Activated CD4-positive, alpha-beta memory T cell treated with anti-CD3 and anti-CD28 coated beads for 36 hours (primary cell): ENCODE measurements around the gene PPARG. TPM values are rescaled to one million over a fixed set of nuclear protein-coding genes. Genes with fewer than 3 reads are reported as not detected.
"Not testable (repeated sequence)": the region's sequence is repeated elsewhere in the genome, so short reads cannot be mapped to it uniquely, and the experiment has no call there.

Source experiments
- CTCF ChIA-PET: fragments of 350-600 bp; sonication (Branson Sonifier 250); formaldehyde crosslinking; loops from one replicate; lab custom pipeline; 2021; ENCODE audit warnings: antibody characterized with exemption, inconsistent platforms; lab: Charles Lee
- POLR2A ChIA-PET: fragments of 350-600 bp; sonication (Branson Sonifier 250); formaldehyde crosslinking; loops from one replicate; lab custom pipeline; 2021; ENCODE audit warnings: antibody characterized with exemption; lab: Charles Lee
- DNase-seq: peaks from one replicate; pipeline ENCODE4 v3.0.0-alpha.2; 2020
- H3K27ac Mint-ChIP-seq: one replicate; pipeline ENCODE4 v1.8.0; 2021; ENCODE audit warnings: mixed read lengths
- H3K27me3 Mint-ChIP-seq: one replicate; pipeline ENCODE4 v1.8.0; 2021; ENCODE audit warnings: mixed read lengths
- H3K36me3 Mint-ChIP-seq: one replicate; pipeline ENCODE4 v1.8.0; 2021; ENCODE audit warnings: mixed read lengths
- H3K4me1 Mint-ChIP-seq: one replicate; pipeline ENCODE4 v1.8.0; 2021; ENCODE audit warnings: low read depth, mixed read lengths
- H3K4me3 Mint-ChIP-seq: one replicate; pipeline ENCODE4 v1.8.0; 2021; ENCODE audit warnings: mild to moderate bottlenecking, mixed read lengths
- H3K9me3 Mint-ChIP-seq: one replicate; pipeline ENCODE4 v1.8.0; 2021; ENCODE audit warnings: mixed read lengths
- intact Hi-C: fragments of 100-400 bp; cut with micrococcal nuclease; formaldehyde crosslinking; loops from one replicate; pipeline ENCODE4 v1.15.1; 2023
- total RNA-seq, 2 experiments: library from RNA; stranded (reverse); gene quantifications; one replicate each; pipeline ENCODE4 v1.2.3, GENCODE V29; 2021

The PPARG gene
- total RNA-seq: 1 to 10 TPM; 2.7 TPM

DNA sequence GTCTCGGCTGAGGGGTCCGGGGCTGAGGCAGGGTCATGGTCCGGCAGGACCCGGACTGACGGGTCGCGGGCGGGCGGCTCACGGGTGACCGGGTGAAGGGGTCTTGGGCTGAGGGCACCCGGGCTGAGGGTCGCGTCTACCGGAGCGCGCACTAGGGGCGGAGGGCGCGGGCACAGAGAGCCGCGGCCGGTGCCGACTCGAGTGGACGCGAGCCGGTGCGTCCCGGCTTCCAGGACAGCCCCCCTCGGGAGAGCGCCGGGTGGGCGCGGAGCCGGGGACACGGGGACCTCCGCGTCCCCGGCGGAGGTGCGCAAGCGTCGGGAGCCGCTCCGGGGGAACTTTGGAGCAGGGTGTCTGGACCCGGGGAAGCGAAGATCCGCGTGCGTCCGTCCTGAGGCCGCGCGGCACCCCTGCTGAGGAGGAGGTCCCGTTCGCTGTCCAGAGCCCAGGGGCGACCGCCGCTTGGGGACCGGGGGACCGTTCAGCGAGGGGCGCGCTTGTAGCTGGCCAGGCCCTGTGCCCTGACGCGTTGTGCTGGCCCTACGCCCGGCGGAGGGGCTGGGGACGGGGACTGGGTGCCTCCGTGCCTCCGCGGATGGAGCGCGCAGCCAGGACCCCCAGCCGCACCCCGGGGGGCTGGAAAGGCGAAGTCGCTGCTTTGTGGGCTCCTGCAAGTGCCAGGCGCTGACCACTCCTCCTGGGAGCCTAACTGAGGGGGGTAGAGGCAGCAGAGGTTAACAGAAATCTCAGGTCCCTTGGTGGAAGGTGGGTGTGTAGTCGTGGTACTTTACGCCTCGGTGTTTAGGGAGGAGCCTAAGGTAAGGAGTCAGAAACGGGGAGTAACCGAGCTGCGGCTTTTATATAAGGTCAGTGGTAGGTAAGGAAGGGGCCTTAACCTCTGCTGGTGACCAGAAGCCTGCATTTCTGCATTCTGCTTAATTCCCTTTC is at the start of gene PPARG:
Gene PPARG (plus strand): TSS at position 889 of the 948 bp plus-strand sequence. CDS start 90,642 bp downstream, outside the sequence.
- H3K36me3 Mint-ChIP-seq: no peaks in the 10 kb centered on the region
- peak within 1 kb of the TSS; percentile 43 for H3K4me3 Mint-ChIP-seq
- ChIA-PET CTCF (interaction anchor here (1.2 kb wide), 2 partner anchors 191 to 265 kb away, joined by 3 read pairs; no protein-coding TSS in a partner anchor), POLR2A (no interaction called here)
- no peak for DNase-seq
- no peaks in the 10 kb centered on the region for H3K9me3 Mint-ChIP-seq
- peaks cover 46% of the 10 kb centered on the region for H3K27me3 Mint-ChIP-seq
- intact Hi-C loops: loop anchor here (5.0 kb wide), 2 partner anchors 151 to 184 kb away; no protein-coding TSS in a partner anchor
- H3K4me1 Mint-ChIP-seq: peaks cover 10% of the 10 kb centered on the region
- no peak within 1 kb of the TSS for H3K27ac Mint-ChIP-seq

DNA sequence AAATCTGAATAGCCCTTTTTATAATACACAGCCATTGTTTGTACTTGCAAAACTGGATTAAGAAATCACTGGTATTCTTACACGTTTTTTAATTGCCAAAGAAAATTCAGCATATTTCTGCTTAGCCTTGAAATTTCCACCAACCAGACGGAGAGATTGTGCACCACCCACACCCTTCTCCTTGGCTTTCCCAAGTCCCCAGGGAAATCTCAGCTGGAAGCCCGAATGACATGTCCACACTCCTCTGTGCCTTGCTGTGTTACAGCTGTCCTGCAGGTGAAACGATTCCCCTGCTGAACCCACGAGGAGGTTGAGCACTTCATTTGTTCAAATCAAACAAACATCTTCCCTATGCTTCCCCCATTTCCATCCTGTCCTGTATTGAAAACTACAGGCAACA is 49.6 kb upstream of the PPARG start:
- intact Hi-C loops: no loop called here
- POLR2A ChIA-PET: no interaction called here
- Mint-ChIP-seq H3K27me3 (peaks cover 11% of the 10 kb centered on the region), H3K36me3 (no peaks in the 10 kb centered on the region), H3K27ac (no peak overlapping the region), H3K4me1 (no peaks in the 10 kb centered on the region), H3K4me3 (no peak overlapping the region), H3K9me3 (no peaks in the 10 kb centered on the region)
- CTCF ChIA-PET: no interaction called here
- DNase-seq: no peak

DNA sequence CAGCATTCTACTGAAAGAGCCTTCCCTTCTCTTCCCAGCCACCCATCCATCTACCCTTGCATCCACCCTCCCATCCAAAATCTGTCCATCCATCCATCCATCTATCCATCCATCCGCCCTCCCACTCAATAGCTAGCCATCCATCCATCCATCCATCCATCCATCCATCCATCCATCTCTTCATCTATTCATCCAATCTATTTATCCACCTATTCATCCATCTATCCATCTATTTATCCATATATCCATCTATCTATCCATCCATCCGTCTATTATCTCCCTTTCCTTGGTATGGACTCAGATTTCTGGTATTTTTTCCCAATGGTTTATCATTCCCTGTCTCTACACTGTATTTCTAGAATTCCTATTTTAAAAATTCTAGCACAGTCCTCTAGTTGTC is 46.1 kb upstream of the PPARG start:
- Mint-ChIP-seq H3K36me3 (no peaks in the 10 kb centered on the region), H3K9me3 (no peaks in the 10 kb centered on the region), H3K27me3 (peaks cover 20% of the 10 kb centered on the region), H3K27ac (no peak overlapping the region), H3K4me1 (no peaks in the 10 kb centered on the region), H3K4me3 (no peak overlapping the region)
- intact Hi-C loops: no loop called here
- DNase-seq: no peak
- ChIA-PET POLR2A (no interaction called here), CTCF (no interaction called here)

DNA sequence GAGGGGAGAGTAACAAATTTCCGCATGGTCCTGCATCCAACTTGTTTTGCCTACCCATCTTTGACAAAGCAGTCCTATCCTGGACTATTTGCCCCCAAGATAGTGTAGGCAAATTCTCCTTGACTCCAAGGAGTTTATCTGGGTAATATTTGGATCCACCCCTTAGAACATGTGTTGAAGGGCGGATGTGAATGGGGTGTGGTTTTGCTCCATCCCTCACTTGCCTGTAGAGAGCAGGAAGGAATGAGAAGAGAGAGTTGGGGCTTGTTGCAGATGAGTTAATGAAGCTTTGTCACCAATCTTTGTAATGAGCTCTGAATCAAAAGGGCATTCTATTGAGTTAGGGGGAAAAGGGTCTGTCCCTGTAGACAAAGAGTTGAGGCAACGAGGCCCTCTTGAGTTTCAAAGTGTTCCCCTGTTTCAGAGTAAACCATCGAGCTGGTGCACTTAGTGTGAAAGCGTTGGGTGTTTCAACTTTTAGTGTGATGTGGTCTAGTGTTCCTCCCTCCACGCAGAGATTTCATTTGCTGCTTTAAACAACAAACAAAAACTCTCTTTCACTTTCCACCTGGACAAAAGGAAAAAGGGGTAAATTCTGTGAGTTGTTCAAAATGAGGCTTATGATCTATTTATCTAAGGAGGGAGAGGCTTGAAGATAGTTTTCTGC is 42.2 kb upstream of the PPARG start:
- H3K27me3 Mint-ChIP-seq: peaks cover 26% of the 10 kb centered on the region
- H3K27ac Mint-ChIP-seq: no peak overlapping the region
- intact Hi-C loops: no loop called here
- peaks cover 14% of the 10 kb centered on the region for H3K9me3 Mint-ChIP-seq
- POLR2A ChIA-PET: no interaction called here
- no peaks in the 10 kb centered on the region for H3K36me3 Mint-ChIP-seq
- no peaks in the 10 kb centered on the region for H3K4me1 Mint-ChIP-seq
- CTCF ChIA-PET: no interaction called here
- DNase-seq: no peak
- H3K4me3 Mint-ChIP-seq: no peak overlapping the region

DNA sequence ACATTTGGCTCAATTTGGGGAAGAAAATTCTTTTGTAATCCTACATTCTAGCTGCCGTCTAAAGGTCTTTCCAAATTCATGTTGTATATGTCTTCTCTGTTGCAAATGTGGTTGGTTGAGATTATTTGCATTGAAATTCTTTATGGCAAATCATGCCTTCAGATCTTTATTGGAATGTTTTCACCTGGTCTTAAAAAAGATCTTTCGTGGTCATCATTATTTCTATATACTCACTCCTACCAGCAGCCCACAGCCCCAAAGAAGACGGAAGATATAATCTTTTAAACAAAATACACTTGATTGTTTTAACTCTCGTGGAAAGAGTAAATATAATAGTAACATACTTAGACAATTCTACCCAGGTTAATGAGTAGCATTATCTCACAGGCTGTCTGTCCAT is 41.5 kb upstream of the PPARG start:
- H3K4me3 Mint-ChIP-seq: no peak overlapping the region
- H3K27me3 Mint-ChIP-seq: peaks cover 26% of the 10 kb centered on the region
- ChIA-PET CTCF (no interaction called here), POLR2A (no interaction called here)
- no peaks in the 10 kb centered on the region for H3K36me3 Mint-ChIP-seq
- no peaks in the 10 kb centered on the region for H3K4me1 Mint-ChIP-seq
- H3K27ac Mint-ChIP-seq: no peak overlapping the region
- no peak for DNase-seq
- intact Hi-C loops: no loop called here
- peaks cover 14% of the 10 kb centered on the region for H3K9me3 Mint-ChIP-seq

DNA sequence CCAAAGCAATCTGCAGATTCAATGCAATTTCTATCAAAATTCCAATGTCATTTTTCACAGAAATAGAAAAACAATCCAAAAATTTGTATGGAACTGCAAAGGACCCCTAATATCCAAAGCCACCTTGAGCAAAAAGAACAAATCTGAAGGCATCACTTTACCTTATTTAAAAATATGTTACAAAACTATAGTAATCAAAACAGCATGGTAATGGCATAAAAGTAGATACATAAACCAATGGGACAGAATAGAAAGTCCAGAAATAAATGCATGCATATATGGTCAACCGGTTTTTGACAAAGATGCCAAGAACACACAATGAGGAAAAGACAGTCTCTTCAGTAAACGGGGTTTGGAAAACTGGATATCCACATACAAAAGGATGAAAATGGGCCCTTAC is 39.4 kb upstream of the PPARG start:
- no peaks in the 10 kb centered on the region for H3K36me3 Mint-ChIP-seq
- H3K4me1 Mint-ChIP-seq: no peaks in the 10 kb centered on the region
- no peak overlapping the region for H3K4me3 Mint-ChIP-seq
- H3K27ac Mint-ChIP-seq: no peak overlapping the region
- DNase-seq: no peak
- ChIA-PET CTCF (no interaction called here), POLR2A (no interaction called here)
- peaks cover 30% of the 10 kb centered on the region for H3K27me3 Mint-ChIP-seq
- H3K9me3 Mint-ChIP-seq: peaks cover 14% of the 10 kb centered on the region
- intact Hi-C loops: no loop called here

DNA sequence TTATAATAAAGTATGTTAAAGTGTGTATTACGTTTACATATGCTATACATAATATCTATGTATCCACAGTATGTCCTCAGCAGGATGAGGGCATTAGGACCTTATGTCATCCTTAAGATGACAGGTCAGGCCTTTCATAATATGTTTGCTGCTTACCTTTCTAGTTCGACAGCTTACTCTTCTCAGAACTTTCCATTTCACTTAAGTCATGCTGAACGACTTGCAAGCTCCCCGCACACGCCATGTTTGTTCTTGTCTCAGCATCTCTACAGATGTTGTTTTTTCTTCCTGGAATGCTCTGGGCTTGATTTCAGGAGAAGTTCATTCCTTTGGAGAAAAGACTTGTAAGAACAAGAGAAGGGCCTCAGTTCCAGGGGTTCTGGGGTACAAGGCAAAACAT is 36.0 kb upstream of the PPARG start:
- ChIA-PET CTCF (interaction anchor here (0.7 kb wide), 1 partner anchor 76 kb away, joined by 4 read pairs; no protein-coding TSS in a partner anchor), POLR2A (no interaction called here)
- no peak overlapping the region for H3K4me3 Mint-ChIP-seq

DNA sequence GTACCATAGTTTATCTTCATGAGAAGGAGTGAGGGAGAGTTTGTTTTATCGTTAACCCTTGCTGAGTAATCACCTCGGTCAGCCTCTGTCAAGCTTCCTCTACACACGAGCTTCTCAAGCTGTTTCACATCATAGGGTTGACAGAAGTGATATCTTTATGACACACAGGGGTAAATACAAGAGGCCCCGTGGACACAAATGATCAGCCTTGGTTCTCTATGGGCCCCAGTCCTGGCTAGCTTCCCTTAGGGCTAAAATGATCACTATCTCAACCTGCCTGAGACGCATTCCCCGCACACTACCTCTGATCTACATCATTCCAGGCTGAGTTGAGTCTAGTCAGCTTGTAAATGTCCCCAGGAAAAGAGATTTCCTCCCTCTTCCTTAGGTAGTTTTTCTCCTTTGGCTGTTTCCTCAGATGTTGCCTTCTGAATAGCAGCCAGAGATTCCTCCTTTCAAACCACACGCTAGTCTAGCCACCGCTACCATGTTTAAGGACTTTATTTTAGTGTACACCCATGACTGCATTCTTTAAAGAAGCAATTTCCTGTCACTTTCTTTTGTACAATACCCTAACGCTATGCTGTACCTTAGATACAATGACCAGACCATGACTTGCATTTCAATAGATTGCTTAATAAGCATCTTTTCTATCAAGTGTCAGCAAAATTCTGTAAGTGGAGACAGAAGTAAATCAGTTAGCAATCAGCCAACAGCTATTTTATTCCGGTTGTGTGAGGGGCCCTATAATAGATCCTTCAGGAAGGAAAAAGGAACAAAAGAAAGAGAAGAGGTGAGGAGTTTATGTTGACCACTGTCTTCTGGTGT is 35.1 kb upstream of the PPARG start:
- DNase-seq: no peak
- H3K4me3 Mint-ChIP-seq: no peak overlapping the region
- H3K36me3 Mint-ChIP-seq: no peaks in the 10 kb centered on the region
- intact Hi-C loops: no loop called here
- no peaks in the 10 kb centered on the region for H3K4me1 Mint-ChIP-seq
- peaks cover 16% of the 10 kb centered on the region for H3K27me3 Mint-ChIP-seq
- ChIA-PET POLR2A (no interaction called here), CTCF (interaction anchor here (0.7 kb wide), 1 partner anchor 76 kb away, joined by 4 read pairs; no protein-coding TSS in a partner anchor)
- H3K9me3 Mint-ChIP-seq: peaks cover 14% of the 10 kb centered on the region
- H3K27ac Mint-ChIP-seq: no peak overlapping the region

More for the DNA sequence above, 36.0 kb upstream of the PPARG start:
- Mint-ChIP-seq H3K27me3 (peaks cover 11% of the 10 kb centered on the region), H3K9me3 (peaks cover 14% of the 10 kb centered on the region), H3K4me1 (no peaks in the 10 kb centered on the region), H3K36me3 (no peaks in the 10 kb centered on the region), H3K27ac (no peak overlapping the region)
- no peak for DNase-seq
- intact Hi-C loops: no loop called here

DNA sequence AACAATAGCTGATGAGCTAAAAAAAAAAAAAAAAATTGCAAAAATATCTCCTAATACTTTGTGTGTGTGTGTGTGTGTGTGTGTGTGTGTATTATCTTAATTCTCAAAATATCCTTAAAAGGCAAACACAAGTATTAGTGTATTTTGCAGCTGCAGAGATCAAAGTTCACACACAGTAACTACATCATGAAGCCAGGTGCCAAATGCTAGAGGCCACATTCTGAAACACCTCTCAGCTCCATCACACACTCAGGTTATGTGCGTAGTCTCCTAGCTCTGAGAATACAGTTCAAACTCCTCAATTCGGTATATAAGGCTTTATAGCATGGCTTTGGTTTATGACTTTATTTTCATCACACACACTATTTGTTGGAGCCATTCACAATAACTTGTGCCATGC is 33.5 kb upstream of the PPARG start:
- no peaks in the 10 kb centered on the region for H3K36me3 Mint-ChIP-seq
- intact Hi-C loops: no loop called here
- DNase-seq: no peak
- POLR2A ChIA-PET: no interaction called here
- CTCF ChIA-PET: no interaction called here
- H3K9me3 Mint-ChIP-seq: no peaks in the 10 kb centered on the region
- H3K27ac Mint-ChIP-seq: no peak overlapping the region
- no peaks in the 10 kb centered on the region for H3K4me1 Mint-ChIP-seq
- H3K27me3 Mint-ChIP-seq: peaks cover 10% of the 10 kb centered on the region
- H3K4me3 Mint-ChIP-seq: no peak overlapping the region

DNA sequence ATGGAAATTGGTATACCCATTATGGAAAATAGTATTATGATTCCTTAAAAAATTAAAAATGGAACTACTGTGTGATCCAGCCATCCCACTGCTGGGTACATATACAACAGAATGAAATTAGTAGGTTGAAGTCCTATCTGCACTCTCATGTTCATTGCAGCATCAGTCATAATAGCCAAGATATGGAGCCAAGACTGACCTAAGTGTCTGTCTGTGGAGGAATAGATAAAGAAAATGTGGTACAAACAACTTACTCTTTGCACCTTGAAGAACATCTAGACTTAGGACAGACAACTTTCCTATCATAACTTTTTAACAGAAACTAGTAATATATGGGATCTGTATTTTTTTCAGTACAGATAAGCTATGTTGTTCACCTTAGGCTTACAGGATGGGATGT is 30.0 kb upstream of the PPARG start:
- H3K4me3 Mint-ChIP-seq: no peak overlapping the region
- ChIA-PET POLR2A (no interaction called here), CTCF (no interaction called here)
- H3K4me1 Mint-ChIP-seq: no peaks in the 10 kb centered on the region
- H3K27me3 Mint-ChIP-seq: peaks cover 7% of the 10 kb centered on the region
- no peak for DNase-seq
- no peaks in the 10 kb centered on the region for H3K36me3 Mint-ChIP-seq
- H3K9me3 Mint-ChIP-seq: no peaks in the 10 kb centered on the region
- no peak overlapping the region for H3K27ac Mint-ChIP-seq
- intact Hi-C loops: no loop called here

DNA sequence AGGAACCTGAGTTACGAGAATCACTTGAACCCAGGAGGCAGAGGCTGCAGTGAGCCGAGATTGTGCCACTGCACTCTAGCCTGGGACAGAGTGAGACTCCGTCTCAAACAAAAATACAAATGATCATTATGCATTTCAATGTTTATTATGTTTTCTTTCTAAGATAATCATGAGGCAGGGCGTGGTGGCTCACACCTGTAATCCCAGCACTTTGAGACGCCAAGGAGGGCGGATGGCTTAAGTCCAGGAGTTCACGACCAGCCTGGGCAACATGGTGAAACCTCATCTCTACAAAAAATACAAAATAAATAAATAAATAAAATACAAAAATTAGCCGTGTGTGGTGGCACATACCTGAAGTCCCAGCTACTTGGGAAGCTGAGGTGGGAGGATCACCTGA is 26.7 kb upstream of the PPARG start:
- H3K27ac Mint-ChIP-seq, H3K27me3 Mint-ChIP-seq, H3K4me3 Mint-ChIP-seq, DNase-seq, H3K9me3 Mint-ChIP-seq, intact Hi-C loops, CTCF ChIA-PET, POLR2A ChIA-PET, H3K36me3 Mint-ChIP-seq, H3K4me1 Mint-ChIP-seq: not testable (repeated sequence)

DNA sequence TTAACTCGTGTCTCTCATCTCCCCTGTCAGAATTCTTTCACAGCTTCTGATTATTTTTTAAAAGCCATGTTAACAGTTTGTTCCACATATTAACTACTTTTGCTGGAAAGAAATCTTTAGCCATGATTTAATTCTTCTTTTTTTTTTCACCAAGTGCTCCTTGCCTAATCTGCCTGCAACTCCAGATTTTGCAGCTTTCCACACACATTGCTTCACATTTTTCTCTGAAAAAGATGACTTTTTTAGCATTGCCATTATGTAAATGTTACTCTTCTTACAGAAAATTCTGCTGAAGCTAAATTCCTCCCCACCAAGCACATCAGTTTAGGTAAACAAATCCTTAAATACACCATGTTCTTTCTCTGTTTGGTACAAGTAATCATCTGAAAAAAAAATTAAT is 23.4 kb upstream of the PPARG start:
- CTCF ChIA-PET: interaction anchor here (0.6 to 1.1 kb wide), 3 partner anchors 130 to 801 kb away, joined by 3 to 5 read pairs (median 4); no protein-coding TSS in a partner anchor
- POLR2A ChIA-PET: no interaction called here
- Mint-ChIP-seq H3K27me3 (peaks cover 2% of the 10 kb centered on the region), H3K4me3 (no peak overlapping the region), H3K9me3 (no peaks in the 10 kb centered on the region), H3K27ac (no peak overlapping the region), H3K36me3 (no peaks in the 10 kb centered on the region), H3K4me1 (no peaks in the 10 kb centered on the region)
- DNase-seq: no peak
- intact Hi-C loops: no loop called here
